Stimulated activated CD4-positive, alpha-beta T cell treated with anti-CD3 and anti-CD28 coated beads, Interleukin-12 subunit alpha, Interleukin-12 subunit beta, amount 100 ng/mL, for 4 hours (primary cell): ENCODE results near the gene CAMTA1.

Experiments used
- DNase-seq: peaks from one replicate; pipeline ENCODE4 v3.0.0-alpha.2; 2020

CAMTA1 gene

DNA sequence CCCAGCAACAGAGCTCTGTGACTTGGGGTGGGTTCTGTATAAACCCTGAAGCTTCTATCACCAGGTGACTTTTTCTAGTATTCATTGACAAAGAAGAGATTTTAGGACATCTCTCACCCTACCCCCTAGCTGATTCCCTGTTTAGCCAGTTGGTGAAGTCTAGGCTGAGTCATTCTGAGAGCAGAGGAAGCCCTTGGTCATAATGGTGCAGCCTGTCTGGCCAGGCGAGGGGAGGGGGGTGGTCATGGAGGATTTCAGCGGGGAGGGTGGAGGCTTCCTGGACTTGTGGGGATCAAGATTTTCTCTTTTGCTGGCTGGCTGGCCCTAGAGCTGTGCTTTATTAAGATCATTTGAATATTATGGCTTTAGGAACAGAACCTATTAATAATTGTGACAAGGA lies 262.6 kb downstream of the CAMTA1 start:
- DNase-seq, result no peak

DNA sequence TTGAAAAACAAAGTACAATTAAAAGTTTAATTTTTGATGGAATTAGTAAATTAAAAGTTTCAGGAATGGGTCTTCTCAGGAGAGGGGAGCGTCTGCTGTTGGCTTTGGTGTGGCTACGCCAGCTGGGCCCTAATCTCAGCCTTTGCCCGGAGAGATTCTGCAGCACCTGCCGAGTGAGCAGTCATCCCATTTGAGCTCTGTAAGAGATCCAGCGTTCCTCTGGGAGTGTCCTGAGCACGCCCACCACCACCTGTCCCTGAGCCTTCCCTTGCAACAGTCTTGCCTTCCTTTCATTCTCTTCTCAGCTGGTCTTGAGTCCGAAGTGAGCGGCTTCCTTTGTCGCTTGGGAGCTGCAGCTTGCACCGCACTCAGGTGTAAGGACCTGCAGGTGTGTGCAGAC lies 263.1 kb downstream of the CAMTA1 start:
- no peak for DNase-seq

- no peak for DNase-seq
Measured at GRCh38 chr1:7049913-7050625, 264.8 kb downstream of the CAMTA1 start.

DNA sequence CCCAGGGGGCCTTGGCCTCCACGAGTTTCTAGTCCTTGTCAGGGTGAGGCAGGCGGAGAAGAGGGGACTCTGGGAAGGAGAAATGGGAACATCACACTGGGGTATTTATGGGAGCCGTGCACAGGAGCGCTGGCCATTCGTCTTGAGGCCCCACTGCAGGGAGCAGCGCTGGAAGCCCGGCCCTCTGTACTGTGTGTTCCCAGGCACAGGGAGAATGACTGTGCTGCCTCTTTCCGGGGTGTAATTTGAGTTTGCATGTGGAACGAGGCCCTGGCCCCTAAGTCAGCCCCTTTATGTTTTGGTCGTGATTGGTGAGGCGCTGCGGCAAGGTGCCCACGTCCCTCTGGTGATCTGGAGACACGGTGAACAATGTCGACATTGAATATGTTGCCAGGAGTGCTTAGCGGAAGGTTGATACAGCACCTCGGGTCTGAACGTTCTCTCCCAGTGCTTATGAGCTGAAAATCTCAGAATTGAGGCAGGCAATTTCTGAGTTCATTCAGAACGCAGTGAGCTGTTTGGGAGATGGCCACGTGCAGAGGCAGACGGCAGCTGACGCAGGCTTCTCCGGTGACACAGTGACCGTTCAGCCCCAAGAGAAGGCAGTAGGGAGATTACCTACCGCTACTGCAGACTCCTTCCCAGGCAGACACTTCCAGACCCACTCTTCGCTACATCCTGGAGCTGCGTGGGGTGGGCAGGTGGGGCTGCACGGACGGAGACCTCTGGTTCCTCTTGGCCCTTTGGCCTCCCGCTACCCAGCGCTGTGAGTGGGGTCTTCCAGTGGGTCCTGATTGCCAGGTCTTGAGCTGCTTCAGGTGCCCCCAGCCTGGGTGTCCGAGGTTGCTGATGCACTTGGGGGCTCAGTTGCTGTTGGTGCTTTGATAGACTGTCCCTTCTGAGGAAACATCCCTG lies 265.8 kb downstream of the CAMTA1 start:
- no peak for DNase-seq

DNA sequence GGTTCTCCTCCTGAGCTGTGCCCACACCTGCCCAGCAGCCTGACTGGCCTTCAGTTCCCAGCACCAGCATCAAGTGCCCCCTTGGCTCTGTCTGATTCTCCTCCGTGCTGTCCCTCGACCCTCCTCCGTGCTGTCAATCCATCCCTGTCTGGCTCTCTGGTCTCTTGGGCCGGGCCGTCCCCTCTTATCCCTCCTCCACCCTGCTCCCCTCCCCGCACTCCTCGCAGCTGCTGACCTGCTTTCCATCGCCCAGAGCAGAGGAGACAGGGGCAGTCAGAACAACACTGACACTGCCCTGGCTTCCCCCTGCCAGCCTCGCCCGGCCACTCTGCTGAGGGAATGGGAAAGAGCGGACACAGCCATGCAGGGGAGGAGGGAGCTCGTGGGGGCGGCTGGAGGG lies 267.4 kb downstream of the CAMTA1 start:
- no peak for DNase-seq

GRCh38 chr1:7060745-7061144 lies 275.5 kb downstream of the CAMTA1 start:
- no peak for DNase-seq

GRCh38 chr1:7062346-7063061 lies 277.2 kb downstream of the CAMTA1 start:
- DNase-seq, result no peak

- DNase-seq, result no peak
Measured at GRCh38 chr1:7063981-7064380, 278.7 kb downstream of the CAMTA1 start.

- no peak for DNase-seq
Measured at GRCh38 chr1:7068552-7068951, 283.3 kb downstream of the CAMTA1 start.

DNA sequence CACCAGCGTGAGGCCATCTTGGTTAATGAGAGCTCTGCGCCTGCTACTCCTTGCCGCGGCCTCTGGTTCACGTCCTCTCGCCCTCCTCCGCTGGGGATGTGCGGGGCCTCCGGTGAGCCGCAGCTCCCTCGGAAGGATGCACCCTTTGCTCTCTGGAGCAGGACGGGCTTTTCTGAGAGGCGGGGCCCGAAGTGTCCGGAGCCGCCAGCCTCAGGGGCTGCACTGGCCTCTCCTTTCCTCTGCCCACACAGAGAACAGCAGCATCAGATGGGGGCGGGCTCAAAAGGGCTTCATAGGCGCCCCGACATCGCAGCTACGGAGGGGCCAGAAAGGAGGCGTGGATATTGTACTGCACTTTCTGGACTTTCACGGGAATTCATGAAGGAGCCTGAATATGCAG lies 284.7 kb downstream of the CAMTA1 start:
- no peak for DNase-seq

DNA sequence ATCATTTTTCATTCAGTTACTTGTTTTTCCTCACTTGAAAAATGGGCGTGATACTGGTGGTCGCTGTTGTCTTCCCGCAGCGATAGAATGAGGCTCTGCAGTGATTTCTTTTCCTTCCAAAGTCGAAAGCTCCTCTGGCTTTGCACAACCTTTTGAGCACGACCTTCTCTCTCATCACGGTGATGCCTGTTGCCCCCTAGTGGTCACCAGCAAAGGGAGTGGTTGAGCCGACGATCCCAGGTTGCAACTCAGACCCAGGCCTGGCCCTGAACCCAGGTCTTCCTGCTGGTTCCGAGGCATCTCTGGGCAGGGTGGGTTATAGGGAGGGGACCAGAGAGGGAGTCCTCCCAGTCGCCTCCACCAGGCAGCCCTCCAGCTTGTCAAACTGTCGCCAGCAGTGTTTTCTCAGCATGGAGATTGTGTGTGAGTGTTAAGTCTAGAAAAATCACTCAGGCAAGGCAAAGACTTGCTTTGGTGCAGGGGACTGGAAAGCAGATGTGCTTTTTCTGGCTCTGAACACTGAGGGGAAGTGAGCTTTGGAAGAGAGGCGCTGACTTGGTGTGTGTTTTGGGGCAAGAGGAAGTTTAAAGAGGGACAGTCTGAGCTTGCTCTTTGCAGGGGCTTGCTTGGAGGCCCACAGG lies 285.3 kb downstream of the CAMTA1 start:
- DNase-seq, result peak; percentile 38

DNA sequence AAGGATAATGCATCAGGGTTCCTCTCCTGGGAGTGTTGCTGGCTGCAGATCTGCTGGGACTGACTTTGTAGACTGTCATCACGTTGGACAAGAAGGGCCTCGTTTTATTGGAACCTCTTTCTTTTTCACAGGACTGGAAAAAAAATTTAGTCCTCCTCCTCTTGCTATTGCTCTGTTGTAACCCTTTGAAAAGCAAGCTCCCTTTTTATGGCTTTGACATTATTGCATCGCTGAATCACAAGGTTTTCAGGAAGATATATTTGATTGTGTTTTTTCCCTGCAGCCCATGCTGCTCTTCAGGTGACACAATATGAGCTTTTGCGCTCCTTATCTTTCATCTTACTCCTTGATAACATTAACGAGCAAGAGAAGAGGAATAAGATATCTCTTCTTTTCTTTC lies 290.9 kb downstream of the CAMTA1 start:
- DNase-seq, result no peak

- no peak for DNase-seq
Measured at GRCh38 chr1:7076572-7076971, 291.3 kb downstream of the CAMTA1 start.

DNA sequence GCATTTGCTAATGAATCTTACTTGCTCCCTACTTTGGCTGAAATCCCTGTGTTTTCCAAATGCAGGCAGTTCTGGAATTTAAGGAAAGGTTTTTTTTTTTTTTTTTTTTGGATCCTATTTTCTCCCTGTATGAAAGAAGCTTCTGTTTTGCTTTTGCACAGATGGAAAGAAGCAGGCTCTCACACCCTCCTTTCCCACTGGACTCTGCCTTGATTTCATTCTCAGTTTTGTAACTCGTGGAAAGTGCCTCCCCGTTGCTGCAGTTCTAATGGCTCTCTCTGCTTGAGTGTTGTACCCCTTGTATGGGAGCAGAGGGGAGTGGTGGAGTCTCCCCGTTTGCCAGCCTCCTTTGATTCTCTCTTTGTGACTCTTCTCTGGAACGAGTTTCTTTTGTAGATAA lies 291.9 kb downstream of the CAMTA1 start:
- no peak for DNase-seq

DNA sequence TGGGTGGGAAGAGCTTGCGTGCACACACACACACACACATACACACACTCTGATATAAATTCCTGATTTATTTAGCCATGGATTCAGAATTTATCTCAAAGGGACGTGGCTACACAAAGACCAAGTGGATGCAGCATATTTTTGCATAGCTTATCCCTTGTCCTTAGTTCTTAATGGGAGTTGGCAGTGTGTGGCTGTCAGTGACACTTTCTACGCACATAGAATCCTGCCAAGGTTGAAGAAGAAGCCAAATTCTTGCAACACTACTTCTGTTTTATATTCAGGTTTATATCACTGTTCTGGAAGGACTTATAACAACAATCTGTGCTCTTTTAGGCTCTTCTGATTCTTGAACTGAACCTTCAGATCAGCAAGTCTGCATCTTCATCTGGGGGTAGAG lies 292.7 kb downstream of the CAMTA1 start:
- DNase-seq, result no peak

GRCh38 chr1:7079637-7080036 lies 294.4 kb downstream of the CAMTA1 start:
- DNase-seq, result no peak

GRCh38 chr1:7084232-7084894 lies 299.1 kb downstream of the CAMTA1 start:
- no peak for DNase-seq

DNA sequence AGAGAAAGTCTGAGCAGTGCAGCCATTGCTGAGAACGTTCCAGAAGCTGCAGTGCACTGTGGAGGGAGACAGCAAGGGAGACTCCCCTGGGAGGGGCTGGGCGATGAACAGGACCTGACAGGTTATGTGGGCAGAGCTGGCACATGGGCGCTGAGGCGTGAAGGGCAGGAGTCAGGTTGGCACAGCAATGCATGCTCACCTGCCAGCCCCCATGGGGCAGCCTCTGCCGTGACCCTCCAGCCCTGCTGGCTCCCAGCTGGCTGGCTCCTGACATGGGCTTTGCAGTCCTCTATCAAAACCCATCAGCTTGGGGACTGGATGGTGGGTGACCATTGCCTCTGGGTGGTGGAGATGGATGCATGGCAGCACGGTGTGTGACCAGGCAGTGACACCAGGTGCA lies 300.3 kb downstream of the CAMTA1 start:
- DNase-seq, result no peak

- DNase-seq, result no peak
Measured at GRCh38 chr1:7086106-7086505, 300.9 kb downstream of the CAMTA1 start.

GRCh38 chr1:7087888-7088287 lies 302.6 kb downstream of the CAMTA1 start:
- no peak for DNase-seq

- DNase-seq, result no peak
Measured at GRCh38 chr1:7089497-7089896, 304.2 kb downstream of the CAMTA1 start.

- no peak for DNase-seq
Measured at GRCh38 chr1:7093297-7093696, 308.0 kb downstream of the CAMTA1 start.

- no peak for DNase-seq
Measured at GRCh38 chr1:7094086-7094485, 308.8 kb downstream of the CAMTA1 start.
